NCI-H1436 (cell line): Measurements from ENCODE around the gene TRIP13.
"Not testable (repeated sequence)": the region's sequence is repeated elsewhere in the genome, so short reads cannot be mapped to it uniquely, and the experiment has no call there.

Experiments used
- DNase-seq: peaks from one replicate; lab custom pipeline; 2025; lab: John Stamatoyannopoulos, UW

Gene TRIP13

DNA sequence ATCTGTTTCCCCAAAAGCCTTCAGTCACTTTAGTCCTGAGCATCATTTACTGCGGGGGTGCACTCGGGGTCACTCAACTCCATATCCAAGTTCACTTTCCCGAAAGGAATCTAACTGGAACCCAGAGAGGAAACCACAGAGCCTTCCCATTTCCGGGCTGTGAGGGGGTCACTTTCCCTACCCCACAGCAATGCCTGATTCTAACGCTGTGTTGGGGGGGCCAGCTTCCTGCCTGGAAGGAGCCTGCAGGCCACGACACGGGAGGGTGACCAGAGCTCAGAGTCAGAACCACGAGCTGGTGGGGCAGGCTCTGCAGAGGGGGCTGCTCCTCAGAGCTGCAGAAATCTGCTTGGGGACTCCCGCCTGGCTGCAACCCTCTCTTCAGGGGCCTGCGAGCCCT, 20.4 kb upstream of the TRIP13 start:
- no peak for DNase-seq

DNA sequence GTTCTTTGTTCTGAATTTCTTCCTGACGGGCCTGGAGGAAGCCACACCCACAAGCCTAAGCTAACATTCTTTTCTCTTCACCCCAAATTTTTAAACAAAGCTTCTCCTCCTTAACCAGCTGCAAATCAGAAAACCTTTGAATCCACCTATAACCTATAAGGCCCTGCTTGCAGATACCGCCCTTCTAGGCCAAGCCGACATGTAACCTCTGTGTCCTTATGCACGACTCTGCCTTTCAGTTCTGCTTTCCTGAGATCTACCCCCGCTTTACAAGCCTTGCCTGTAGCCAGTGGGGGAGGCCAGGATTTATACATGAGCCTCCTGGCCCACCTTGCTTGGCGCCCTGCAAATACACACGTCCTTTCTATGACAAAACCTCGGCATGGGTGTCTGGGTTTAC, 19.4 kb upstream of the TRIP13 start:
- DNase-seq, result no peak

DNA sequence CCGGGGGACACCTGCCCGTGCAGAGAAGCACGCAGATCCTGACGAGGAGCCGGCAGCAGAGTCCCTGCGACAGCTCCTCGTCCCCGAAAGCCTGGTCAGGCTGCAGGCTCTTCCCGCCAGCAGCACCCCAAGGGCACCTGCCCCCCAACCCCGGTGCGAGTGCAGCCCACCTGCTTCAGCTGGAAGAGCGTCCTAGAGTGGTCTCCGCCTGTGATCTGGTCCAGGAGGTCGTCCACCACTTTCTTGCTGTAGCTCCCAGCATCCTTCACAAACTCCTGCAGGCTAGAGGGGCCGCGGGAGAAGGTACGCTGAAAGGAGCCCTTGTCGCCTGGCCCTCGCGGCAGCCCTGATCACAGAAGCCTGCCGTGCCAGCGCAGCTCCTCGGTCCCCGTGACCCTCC, 16.8 kb upstream of the TRIP13 start:
- no peak for DNase-seq

DNA sequence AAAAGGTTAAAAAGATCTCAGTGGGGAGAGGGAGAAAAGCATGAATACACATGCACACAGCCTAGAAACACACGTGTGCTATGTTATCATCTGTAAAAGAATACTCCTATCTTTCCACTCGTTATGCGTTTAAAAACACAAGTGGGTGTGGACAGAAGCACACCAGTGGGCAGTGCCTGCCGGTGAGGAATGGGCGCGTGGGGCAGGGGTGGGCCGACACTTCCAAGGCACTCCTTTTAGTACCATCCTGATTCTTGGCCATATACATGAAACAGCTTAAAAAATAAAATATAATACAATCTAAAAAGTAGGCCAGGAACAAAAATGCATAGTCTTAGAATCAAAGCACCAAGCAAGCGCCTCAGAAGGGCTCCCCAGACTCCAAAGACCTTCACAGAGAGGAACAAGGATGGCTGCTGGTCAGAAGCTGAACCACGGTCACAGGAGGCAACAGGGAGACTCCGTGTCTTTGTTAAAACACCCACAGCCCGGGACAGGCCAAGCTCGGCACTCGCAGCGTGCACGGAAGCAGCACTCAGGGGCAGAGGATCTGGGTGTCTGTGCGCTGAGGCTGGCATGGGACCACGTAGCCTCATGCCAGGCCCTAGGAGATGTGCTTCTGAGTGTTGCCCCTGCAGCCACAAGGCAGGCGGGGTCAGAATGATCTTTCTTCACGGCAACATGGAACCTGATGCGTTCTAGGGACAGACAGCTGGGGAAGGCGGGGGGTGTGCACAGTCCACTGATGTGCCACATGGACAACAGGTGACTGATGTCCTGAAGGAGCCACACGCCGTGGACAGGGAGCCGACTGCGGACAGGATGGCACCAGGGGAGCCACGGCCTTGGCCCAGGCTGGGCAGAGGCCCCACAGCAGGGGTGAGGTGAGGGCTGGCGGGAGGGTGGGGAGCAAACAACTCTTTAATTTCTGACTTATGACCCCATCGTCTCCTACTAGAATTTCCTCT, 16.0 kb upstream of the TRIP13 start:
- no peak for DNase-seq

DNA sequence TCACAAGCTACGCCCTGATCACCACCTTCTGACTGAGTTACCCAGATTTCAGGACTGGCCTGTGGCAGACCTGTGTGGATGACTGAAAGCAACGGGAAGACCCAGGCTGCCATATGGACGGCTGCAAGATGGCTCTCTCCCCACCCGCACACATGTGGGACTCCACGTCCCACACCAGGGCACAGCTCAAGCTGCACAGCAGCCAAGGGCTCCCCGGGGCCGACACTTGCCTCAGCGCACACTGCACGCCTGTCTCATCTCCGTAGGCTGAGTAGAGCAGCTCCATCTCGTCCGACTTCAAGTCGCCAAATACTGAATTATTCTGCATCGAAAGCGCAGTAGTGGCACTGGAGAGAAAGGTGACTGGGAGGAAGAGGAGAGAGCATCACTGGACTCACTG, 14.6 kb upstream of the TRIP13 start:
- no peak for DNase-seq

DNA sequence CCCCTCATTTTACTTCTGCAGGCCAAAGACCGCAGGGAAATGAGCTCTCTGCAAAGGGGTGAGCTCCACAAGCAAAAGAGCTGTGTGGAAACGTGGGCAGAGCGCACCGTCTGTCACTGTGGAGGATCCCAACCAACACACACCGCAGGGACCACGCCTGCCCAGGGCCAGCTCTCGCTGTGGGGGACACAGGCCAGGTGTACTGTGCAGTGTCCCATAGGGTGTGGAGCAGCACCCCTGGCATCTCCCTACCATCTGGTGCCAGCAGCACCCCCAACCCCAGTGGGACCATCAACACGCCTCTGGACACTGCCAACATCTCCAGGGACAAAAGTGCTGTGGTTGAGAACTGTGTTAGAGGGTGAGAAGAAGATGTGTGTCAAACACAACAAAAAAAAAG, 14.0 kb upstream of the TRIP13 start:
- DNase-seq, result not testable (repeated sequence)

DNA sequence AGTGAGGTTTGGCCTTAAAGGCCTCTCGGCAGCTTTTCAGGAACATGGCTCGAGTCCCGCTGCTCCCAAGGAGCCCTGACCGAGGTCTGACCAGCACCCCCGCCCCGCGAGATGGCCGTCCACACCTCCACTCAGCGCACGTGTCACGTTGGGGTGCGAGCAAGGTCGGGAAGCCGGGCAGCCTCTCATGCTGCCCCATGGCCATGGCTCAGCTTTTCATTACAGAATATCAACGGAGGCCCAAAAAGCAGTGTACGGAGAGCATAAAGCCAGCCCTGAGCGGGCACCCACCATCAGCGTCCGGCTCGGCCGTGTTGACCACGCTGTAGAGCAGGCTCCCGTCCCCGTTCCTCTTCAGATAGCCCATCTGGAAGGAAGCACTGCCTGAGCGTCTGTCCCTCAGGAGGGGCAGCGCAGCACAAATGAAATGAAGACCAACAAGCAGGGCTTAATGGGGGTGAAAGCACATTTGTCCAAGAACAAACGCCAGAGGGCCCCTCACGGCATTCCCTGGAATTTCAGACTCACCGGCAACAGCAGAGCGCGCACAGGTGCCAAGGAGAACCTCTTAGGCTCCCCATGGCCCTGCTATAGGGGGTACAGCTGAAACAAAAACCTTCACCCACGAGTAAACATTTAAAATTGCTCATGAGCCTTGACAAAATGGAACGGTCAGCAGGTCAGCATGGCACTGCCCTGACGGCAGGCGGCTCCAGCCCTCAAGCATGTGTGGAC, 11.7 kb upstream of the TRIP13 start:
- DNase-seq, result no peak

DNA sequence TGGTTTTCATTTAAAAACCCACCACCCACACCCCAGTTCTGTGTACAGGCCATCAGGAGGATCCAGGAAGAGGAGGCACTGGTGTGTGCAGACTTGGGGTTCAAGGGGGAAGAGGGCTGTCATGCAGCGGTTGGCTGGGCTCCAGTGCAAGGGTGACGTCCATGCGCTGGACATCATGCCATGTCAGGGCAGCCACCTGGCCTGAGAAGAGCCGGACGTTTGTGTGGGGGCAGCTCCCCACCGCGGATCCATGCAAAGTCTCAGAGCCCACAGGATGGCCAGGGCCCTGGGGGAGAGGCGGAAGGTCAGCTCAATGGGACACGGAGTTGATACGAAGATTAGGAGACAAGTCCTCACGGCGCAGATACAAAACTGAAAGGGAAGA, 11.1 kb upstream of the TRIP13 start:
- DNase-seq, result no peak

DNA sequence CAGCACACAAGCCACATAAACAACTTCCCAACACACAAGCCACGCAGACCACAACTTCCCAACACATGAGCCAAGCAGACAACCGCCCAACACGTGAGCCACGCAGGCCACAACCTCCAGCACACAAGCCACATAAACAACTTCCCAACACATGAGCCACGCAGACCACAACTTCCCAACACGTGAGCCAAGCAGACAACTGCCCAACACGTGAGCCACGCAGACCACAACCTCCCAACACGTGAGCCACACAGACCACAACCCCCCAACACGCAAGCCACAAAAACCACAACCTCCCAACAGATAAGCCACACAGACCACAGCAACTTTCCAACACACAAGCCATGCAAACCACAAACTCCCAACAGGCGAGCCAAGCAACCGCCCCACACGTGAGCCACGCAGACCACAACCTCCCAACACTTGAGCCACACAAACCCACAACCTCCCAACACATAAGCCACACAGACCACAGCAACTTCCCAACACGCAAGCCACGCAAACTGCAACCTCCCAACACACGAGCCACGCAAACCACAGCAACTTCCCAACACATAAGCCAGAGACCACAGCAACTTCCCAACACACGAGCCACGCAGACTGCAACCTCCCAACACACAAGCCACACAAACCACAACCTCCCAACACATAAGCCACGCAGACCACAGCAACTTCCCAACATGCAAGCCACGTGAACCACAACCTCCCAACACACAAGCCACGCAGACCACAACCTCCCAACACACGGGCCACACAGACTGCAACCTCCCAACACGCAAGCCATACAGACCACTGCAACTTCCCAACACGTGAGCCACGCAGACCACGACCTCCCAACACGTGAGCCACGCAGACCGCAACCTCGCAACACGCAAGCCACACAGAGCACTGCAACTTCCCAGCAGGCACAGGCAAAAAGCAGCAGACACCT, 10.2 kb upstream of the TRIP13 start:
- no peak for DNase-seq

DNA sequence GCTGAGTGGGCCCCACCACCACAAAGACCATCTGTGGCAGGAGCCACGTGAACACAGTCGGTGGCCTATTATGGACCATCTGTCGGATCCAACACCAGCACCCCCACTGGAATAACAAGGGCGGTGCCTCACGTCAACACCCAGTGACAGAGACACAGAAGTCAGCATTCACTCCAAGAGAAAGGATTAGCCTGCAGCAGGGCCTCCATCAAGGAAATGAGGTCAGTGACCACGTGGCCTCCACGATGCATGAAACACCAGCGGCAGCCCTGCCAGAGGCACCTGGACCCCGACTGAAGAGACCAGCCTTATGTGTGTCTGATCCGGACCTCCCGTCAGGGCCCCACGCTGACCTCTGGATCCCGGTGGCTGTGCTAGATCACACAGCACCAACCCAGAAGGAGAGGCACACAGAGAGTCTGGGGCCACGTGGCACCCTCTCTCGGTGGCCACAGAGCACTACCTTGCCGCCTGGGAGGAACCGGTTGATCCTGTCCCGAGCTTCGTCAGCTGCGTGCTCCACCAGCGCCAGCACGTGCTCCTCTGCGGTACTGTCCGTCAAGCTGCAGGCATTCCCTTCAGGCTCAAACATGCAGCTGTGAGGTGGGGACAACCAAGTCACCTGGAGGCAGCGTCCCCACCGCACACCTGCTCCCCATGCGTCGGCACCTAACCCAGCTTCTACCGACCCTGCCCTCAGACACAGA, 9.1 kb upstream of the TRIP13 start:
- DNase-seq, result no peak

DNA sequence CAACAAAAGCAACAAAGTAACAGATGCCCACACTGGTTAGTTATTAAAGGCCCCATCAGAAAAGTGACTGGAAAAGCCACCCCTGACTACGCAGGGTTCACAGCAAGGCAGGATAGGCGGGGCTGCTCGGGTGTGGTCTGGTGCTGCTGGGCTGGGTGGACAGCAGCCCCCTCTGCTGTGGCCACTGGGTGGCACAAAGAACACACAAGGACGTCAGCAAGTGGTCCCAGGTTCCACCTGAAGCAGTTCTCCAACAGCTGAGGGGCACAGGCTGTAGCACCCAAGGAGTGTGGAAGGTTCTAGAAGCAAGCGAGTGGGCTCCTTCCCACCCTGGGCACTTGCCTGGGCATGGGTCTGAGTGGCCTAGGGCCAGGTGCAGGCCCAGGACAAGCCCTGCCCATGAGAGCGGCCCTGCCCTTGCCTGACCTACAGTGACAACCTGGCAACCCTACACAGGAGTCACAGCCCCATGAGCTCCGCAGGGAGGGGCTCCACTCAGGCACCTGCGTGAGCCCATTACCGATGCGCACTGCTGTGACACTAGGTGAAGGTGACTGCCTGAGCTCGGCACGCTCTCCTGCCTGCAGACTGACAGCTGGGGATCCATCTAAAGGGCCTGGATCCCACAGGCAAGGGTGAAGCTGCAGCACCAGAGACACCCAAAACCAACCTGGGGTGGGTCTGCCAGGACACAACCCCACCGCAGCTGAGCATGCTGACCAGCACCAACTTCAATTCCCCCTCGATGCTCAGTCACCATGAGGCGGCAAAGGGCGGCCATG, 8.1 kb upstream of the TRIP13 start:
- DNase-seq, result no peak

DNA sequence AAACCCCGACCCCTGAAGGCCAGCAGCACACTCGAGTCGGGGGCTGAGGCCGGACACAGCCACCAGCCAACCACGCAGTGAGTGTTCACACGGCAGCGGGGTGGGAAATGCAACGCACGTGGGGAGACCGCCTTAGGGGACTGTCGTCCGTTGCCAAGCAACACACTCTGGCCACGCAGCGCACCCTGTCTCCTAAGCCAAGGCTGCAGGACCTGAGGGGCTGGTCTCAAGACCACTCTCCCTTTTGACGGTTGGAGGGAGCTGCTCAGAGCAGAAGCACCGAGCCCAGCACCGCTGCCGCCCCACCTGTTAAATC, 7.6 kb upstream of the TRIP13 start:
- no peak for DNase-seq

DNA sequence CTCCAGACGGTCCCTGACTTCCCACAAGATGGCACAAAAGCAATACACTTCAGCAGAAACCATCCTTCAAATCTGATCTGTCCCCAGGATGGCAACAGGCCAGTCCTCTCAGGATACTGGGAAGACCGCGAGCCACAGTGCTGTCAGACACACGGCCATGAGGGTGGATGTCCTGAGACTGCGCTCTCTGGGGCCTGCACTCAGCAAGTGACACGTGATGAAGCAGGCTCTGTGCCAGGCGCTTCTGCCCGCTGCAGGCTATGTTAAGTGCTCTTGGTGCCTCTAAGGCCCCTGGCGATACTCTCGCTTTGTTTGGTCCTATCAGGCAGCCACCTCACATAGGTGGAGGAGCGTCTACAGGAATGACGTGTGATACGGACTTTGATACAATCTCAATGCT, 7.2 kb upstream of the TRIP13 start:
- no peak for DNase-seq

DNA sequence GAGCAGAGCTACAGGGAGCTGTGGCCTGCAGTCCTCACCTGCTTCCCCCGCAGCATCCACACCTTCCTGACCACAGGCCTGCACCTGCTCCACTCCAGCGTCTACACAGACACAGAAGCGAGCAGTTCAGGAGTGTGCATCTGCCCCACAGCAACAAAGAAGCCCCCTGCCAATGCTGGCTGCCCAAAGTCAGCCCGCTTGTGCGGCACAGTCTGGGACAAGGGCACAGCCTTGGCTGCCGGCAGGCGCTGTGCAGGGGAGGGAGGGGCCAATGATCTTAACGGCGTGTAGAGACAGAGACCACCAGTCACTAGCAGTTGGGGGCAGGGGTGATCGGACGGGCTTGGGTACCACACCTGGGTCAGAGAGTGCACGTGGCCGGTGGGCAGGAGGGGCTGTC, 6.6 kb upstream of the TRIP13 start:
- DNase-seq, result no peak

DNA sequence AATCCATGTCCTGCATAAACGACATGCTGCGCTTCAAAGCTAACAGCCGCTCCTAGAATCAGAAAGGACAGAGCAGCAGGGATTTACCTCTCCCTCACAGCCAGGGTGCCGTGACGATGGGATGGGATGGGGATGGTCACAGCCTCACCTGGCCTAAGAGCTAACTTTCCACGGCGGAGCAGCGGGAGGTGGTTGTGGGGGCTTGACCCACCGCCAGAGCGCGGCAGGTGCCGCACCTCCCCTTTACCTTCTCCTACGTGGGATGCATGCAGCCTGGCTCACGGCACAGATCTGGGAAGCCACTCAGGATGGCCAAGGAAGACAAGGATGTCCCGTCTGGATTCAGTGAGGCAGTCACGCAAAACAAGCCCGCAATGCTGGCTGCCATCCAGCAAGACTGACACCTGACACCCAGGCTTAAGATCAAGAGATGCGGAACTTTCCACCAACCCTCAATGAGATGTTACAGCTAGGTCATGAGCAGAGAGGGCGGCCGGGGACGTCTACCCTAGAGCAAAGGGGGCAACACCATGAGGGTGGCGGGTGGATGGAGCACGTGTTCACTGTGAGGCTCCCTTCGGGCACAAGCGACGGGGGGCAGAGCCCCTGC, 5.9 kb upstream of the TRIP13 start:
- DNase-seq, result no peak

DNA sequence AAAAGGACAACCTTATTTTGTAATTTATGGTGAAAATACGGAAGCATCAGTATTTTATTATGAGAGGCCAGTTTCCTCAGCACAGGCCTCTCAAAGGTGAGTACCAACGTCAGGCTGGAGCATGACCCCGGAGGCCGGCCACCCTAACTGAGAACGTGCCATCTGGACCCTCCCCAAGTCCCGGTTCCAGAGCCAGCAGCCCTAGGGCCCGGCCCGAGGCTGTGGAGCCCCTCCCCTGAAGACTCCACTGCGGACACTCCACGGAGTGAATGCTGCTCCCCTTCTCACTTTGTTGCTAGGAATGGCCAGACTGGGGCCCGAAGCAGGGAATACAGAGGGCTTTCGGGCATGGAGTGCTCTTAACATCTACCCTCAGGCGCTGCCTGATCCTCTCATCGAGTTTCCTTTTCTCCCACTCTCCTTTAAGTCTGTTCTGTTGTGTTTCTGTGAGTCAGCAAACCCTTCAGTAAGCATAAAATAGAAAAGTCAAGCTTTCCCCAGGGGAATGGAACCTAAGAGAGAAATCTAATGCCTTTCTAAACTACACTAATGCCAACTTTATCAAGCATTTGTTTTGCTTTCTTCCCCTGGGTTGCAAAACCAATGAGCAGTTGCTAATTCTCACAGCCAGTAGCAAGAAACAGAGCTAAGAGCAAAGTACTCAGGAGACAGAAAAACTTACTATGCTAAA, 4.6 kb upstream of the TRIP13 start:
- DNase-seq, result no peak

DNA sequence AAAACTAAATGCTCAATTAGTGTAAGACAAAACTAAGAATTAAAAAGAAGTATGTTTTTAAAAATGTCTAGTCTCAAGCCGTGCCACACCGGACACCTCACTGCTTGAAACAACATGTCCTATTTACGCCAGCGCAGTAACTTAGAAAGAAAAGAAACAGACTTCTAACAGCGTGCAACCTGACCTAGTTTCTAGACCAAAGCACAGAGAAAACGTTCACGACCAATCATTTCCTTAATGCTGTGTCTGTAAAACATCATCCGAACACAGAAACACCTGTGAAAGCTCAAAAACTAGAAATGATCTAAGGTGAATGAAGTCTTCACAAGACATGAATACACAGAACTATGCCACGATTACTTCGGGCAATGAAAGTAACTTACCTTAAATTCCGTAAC, 4.0 kb upstream of the TRIP13 start:
- DNase-seq, result no peak

DNA sequence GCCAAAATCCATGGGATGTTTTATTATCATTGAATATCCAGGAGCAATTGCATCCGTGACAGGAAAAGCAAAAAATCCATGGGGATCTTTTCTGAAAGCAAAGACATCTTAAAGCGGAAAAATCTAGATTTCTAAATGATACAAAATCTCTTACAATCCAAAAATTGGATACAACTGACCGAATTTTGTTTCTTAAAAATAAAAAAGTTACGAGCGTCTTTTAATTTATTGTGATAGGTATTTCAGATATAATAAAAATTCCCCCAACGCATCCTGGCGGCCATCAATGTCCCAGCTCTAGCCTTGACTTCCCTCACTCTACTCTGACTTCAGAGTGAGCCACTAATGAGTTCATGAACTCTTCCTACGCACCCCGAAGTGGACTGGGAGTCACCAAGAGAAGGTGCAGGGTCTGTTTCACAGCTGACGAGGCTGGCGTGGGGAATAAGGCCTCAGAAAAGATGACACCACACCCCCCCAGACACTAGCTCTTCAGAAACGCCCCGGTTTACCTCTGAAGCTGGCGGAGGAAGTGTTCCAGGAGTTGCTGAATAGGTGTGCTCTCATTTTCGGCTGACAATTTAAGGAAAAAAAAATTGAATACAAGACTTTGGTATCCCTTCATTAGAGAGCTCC, 3.5 kb upstream of the TRIP13 start:
- DNase-seq, result no peak

DNA sequence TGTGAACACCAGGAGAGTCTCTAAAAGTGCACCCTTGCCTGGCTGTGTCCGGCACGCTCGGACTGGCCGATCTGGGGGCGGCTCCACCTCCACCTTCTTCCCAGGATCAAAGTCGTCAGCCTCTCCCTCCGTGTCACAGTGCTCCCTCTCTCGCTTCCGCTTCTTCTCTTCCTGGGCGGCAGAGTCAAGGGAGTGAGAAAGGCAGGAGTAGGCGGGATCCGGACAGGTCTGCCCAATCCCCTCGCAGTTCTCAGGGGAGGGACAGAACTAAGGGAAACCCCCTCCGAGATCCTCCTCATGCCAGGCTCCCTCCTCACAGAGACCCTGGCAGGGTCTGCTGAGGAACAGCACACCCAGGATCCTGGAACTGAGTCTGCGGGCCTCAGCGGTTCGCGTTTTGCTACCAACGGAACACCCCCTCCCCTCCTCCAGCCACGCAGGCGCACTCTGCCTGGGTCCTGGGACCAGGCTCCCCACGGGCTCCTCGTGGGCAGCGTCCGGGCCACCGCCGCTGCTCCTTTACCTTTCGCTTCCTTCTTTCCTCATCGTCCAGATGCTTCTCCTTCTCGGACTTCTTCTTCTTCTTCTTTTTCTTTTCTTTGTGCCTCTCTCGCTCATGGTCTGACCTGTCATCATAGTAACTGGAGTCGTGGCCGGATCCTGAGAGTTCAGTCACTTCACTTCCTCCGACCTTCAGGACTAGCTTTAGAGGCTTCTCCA, 1.4 kb upstream of the TRIP13 start:
- DNase-seq, result no peak
